Measurements from ENCODE around the gene MAP2.

The MAP2 gene

GRCh38 chr2:209534228-209534627, 110.4 kb downstream of the MAP2 start:
- H3K4me3 ChIP-seq (IDR thresholded peaks at IDR 0.05; ENCODE audit: insufficient read depth, low read depth, low read length): no peak overlapping the region
- H3K4me1 ChIP-seq (ENCODE audit: low read depth, poor library complexity, severe bottlenecking): no peaks in the 10 kb centered on the region
- H3K9ac ChIP-seq: no peak overlapping the region
- H3K27me3 ChIP-seq (ENCODE audit: insufficient read depth, low read depth): no peaks in the 10 kb centered on the region
- H2AFZ ChIP-seq (ENCODE audit: low read depth): no peak overlapping the region
- H3K36me3 ChIP-seq (ENCODE audit: insufficient read depth): no peaks in the 10 kb centered on the region
- H3K27ac ChIP-seq: no peak overlapping the region
- H3K79me2 ChIP-seq (ENCODE audit: insufficient read depth, low read depth): no peaks in the 10 kb centered on the region
- no peak for TF ChIP-seq CTCF (conservative IDR thresholded peaks at IDR 0.05; ENCODE audit: low read depth, low read length)
- no peak overlapping the region for H3K4me2 ChIP-seq
- no peaks in the 10 kb centered on the region for H4K20me1 ChIP-seq (ENCODE audit: insufficient read depth)

GRCh38 chr2:209536363-209536762, 112.5 kb downstream of the MAP2 start:
- no peaks in the 10 kb centered on the region for H3K4me1 ChIP-seq (ENCODE audit: low read depth, poor library complexity, severe bottlenecking)
- H3K27ac ChIP-seq: no peak overlapping the region
- no peaks in the 10 kb centered on the region for H3K79me2 ChIP-seq (ENCODE audit: insufficient read depth, low read depth)
- no peak overlapping the region for H3K4me2 ChIP-seq
- H3K4me3 ChIP-seq (IDR thresholded peaks at IDR 0.05; ENCODE audit: insufficient read depth, low read depth, low read length): no peak overlapping the region
- H3K9ac ChIP-seq: no peak overlapping the region
- H4K20me1 ChIP-seq (ENCODE audit: insufficient read depth): no peaks in the 10 kb centered on the region
- no peaks in the 10 kb centered on the region for H3K27me3 ChIP-seq (ENCODE audit: insufficient read depth, low read depth)
- H3K36me3 ChIP-seq (ENCODE audit: insufficient read depth): no peaks in the 10 kb centered on the region
- TF ChIP-seq CTCF (conservative IDR thresholded peaks at IDR 0.05; ENCODE audit: low read depth, low read length): no peak
- no peak overlapping the region for H2AFZ ChIP-seq (ENCODE audit: low read depth)

- no peak overlapping the region for H3K9ac ChIP-seq
- H3K4me1 ChIP-seq (ENCODE audit: low read depth, poor library complexity, severe bottlenecking): peaks cover 4% of the 10 kb centered on the region
- no peak overlapping the region for H3K4me2 ChIP-seq
- H2AFZ ChIP-seq (ENCODE audit: low read depth): no peak overlapping the region
- H4K20me1 ChIP-seq (ENCODE audit: insufficient read depth): no peaks in the 10 kb centered on the region
- no peak for TF ChIP-seq CTCF (conservative IDR thresholded peaks at IDR 0.05; ENCODE audit: low read depth, low read length)
- H3K27ac ChIP-seq: no peak overlapping the region
- H3K4me3 ChIP-seq (IDR thresholded peaks at IDR 0.05; ENCODE audit: insufficient read depth, low read depth, low read length): no peak overlapping the region
- no peaks in the 10 kb centered on the region for H3K36me3 ChIP-seq (ENCODE audit: insufficient read depth)
- no peaks in the 10 kb centered on the region for H3K79me2 ChIP-seq (ENCODE audit: insufficient read depth, low read depth)
- no peaks in the 10 kb centered on the region for H3K27me3 ChIP-seq (ENCODE audit: insufficient read depth, low read depth)
Observed at GRCh38 chr2:209547726-209548125, 123.9 kb downstream of the MAP2 start.

- Histone ChIP-seq H3K4me3 (IDR thresholded peaks at IDR 0.05; ENCODE audit: insufficient read depth, low read depth, low read length) (no peak overlapping the region), H3K79me2 (ENCODE audit: insufficient read depth, low read depth) (no peaks in the 10 kb centered on the region), H2AFZ (ENCODE audit: low read depth) (no peak overlapping the region), H4K20me1 (ENCODE audit: insufficient read depth) (no peaks in the 10 kb centered on the region), H3K9ac (no peak overlapping the region), H3K27me3 (ENCODE audit: insufficient read depth, low read depth) (no peaks in the 10 kb centered on the region), H3K27ac (no peak overlapping the region), H3K4me2 (no peak overlapping the region), H3K4me1 (ENCODE audit: low read depth, poor library complexity, severe bottlenecking) (peaks cover 3% of the 10 kb centered on the region), H3K36me3 (ENCODE audit: insufficient read depth) (no peaks in the 10 kb centered on the region)
- TF ChIP-seq CTCF (conservative IDR thresholded peaks at IDR 0.05; ENCODE audit: low read depth, low read length): no peak
Observed at GRCh38 chr2:209549589-209549988, 125.7 kb downstream of the MAP2 start.

Measured in KMS-11 (cell line).